ENCODE measurements around the gene RNF186.

Gene RNF186

GRCh38 chr1:19846338-19846737, 31.3 kb upstream of the RNF186 start:
- no peaks in the 10 kb centered on the region for H3K9me3 ChIP-seq (ENCODE audit: insufficient read depth, low read depth, low read length)
- no peaks in the 10 kb centered on the region for H3K36me3 ChIP-seq (ENCODE audit: insufficient read depth, low read length)
- TF ChIP-seq EZH2phosphoT487 (IDR thresholded peaks at IDR 0.05; ENCODE audit: borderline replicate concordance) (no peak), CTCF (conservative IDR thresholded peaks at IDR 0.05; ENCODE audit: low read length) (no peak)
- H3K27me3 ChIP-seq (ENCODE audit: insufficient read depth, low read length, poor library complexity, severe bottlenecking): no peaks in the 10 kb centered on the region
- no peak overlapping the region for H3K9ac ChIP-seq (ENCODE audit: low read depth, low read length, poor library complexity, severe bottlenecking)
- H3K4me3 ChIP-seq (ENCODE audit: low read length, poor library complexity, severe bottlenecking): no peak overlapping the region
- H4K20me1 ChIP-seq (ENCODE audit: insufficient read depth, low read length, poor library complexity, severe bottlenecking): no peaks in the 10 kb centered on the region
- H3F3A ChIP-seq (ENCODE audit: low read depth): no peaks in the 10 kb centered on the region
- H3K4me1 ChIP-seq (ENCODE audit: insufficient read depth, low read length, poor library complexity, severe bottlenecking): no peaks in the 10 kb centered on the region
- H3K9me2 ChIP-seq (replicated peaks; ENCODE audit: low read depth, low read length): no peaks in the 10 kb centered on the region
- no peaks in the 10 kb centered on the region for H3K79me2 ChIP-seq (ENCODE audit: insufficient read depth, low read length)
- H3K4me2 ChIP-seq (ENCODE audit: low read depth, low read length, poor library complexity, severe bottlenecking): no peak overlapping the region
- no peak overlapping the region for H2AFZ ChIP-seq (ENCODE audit: low read length)

- H3K9ac ChIP-seq (ENCODE audit: low read depth, low read length, poor library complexity, severe bottlenecking): no peak overlapping the region
- no peak for TF ChIP-seq CTCF (conservative IDR thresholded peaks at IDR 0.05; ENCODE audit: low read length)
- TF ChIP-seq EZH2phosphoT487 (IDR thresholded peaks at IDR 0.05; ENCODE audit: borderline replicate concordance): no peak
- H3K4me2 ChIP-seq (ENCODE audit: low read depth, low read length, poor library complexity, severe bottlenecking): no peak overlapping the region
- no peak overlapping the region for H3K4me3 ChIP-seq (ENCODE audit: low read length, poor library complexity, severe bottlenecking)
- no peaks in the 10 kb centered on the region for H3F3A ChIP-seq (ENCODE audit: low read depth)
- H2AFZ ChIP-seq (ENCODE audit: low read length): no peak overlapping the region
- no peaks in the 10 kb centered on the region for H3K27me3 ChIP-seq (ENCODE audit: insufficient read depth, low read length, poor library complexity, severe bottlenecking)
- no peaks in the 10 kb centered on the region for H3K4me1 ChIP-seq (ENCODE audit: insufficient read depth, low read length, poor library complexity, severe bottlenecking)
- no peaks in the 10 kb centered on the region for H3K9me3 ChIP-seq (ENCODE audit: insufficient read depth, low read depth, low read length)
- no peaks in the 10 kb centered on the region for H3K79me2 ChIP-seq (ENCODE audit: insufficient read depth, low read length)
- H4K20me1 ChIP-seq (ENCODE audit: insufficient read depth, low read length, poor library complexity, severe bottlenecking): no peaks in the 10 kb centered on the region
- H3K9me2 ChIP-seq (replicated peaks; ENCODE audit: low read depth, low read length): no peaks in the 10 kb centered on the region
- no peaks in the 10 kb centered on the region for H3K36me3 ChIP-seq (ENCODE audit: insufficient read depth, low read length)
Observed at GRCh38 chr1:19845555-19845954, 30.5 kb upstream of the RNF186 start.

- no peaks in the 10 kb centered on the region for H3K9me2 ChIP-seq (replicated peaks; ENCODE audit: low read depth, low read length)
- H3K9ac ChIP-seq (ENCODE audit: low read depth, low read length, poor library complexity, severe bottlenecking): no peak overlapping the region
- no peak overlapping the region for H3K4me3 ChIP-seq (ENCODE audit: low read length, poor library complexity, severe bottlenecking)
- no peaks in the 10 kb centered on the region for H3K79me2 ChIP-seq (ENCODE audit: insufficient read depth, low read length)
- H3K9me3 ChIP-seq (ENCODE audit: insufficient read depth, low read depth, low read length): no peaks in the 10 kb centered on the region
- no peaks in the 10 kb centered on the region for H3K27me3 ChIP-seq (ENCODE audit: insufficient read depth, low read length, poor library complexity, severe bottlenecking)
- no peaks in the 10 kb centered on the region for H3K36me3 ChIP-seq (ENCODE audit: insufficient read depth, low read length)
- TF ChIP-seq EZH2phosphoT487 (IDR thresholded peaks at IDR 0.05; ENCODE audit: borderline replicate concordance) (no peak), CTCF (conservative IDR thresholded peaks at IDR 0.05; ENCODE audit: low read length) (no peak)
- H3K4me2 ChIP-seq (ENCODE audit: low read depth, low read length, poor library complexity, severe bottlenecking): no peak overlapping the region
- H3F3A ChIP-seq (ENCODE audit: low read depth): no peaks in the 10 kb centered on the region
- no peaks in the 10 kb centered on the region for H3K4me1 ChIP-seq (ENCODE audit: insufficient read depth, low read length, poor library complexity, severe bottlenecking)
- no peaks in the 10 kb centered on the region for H4K20me1 ChIP-seq (ENCODE audit: insufficient read depth, low read length, poor library complexity, severe bottlenecking)
- H2AFZ ChIP-seq (ENCODE audit: low read length): no peak overlapping the region
Observed at GRCh38 chr1:19844731-19845495, 29.8 kb upstream of the RNF186 start.
